Glutamatergic neuron (in vitro differentiated cells): ENCODE measurements around the gene RFNG. TPM values are rescaled to one million over a fixed set of nuclear protein-coding genes. Genes with fewer than 3 reads are reported as not detected.

Experiments used
- DNase-seq: peaks from one replicate; pipeline ENCODE4 v3.0.0; 2022
- H3K27ac Mint-ChIP-seq: one replicate; pipeline ENCODE4 v1.8.0; 2020; ENCODE audit warnings: mild to moderate bottlenecking, mixed read lengths, inconsistent platforms; ENCODE audit not compliant: unreplicated experiment
- H3K27me3 Mint-ChIP-seq: one replicate; pipeline ENCODE4 v1.8.0; 2020; ENCODE audit warnings: mild to moderate bottlenecking, moderate library complexity, mixed read lengths, inconsistent platforms; ENCODE audit not compliant: unreplicated experiment
- H3K36me3 Mint-ChIP-seq: one replicate; pipeline ENCODE4 v1.8.0; 2020; ENCODE audit warnings: mild to moderate bottlenecking, mixed read lengths, inconsistent platforms; ENCODE audit not compliant: unreplicated experiment
- H3K4me1 Mint-ChIP-seq: one replicate; pipeline ENCODE4 v1.8.0; 2020; ENCODE audit warnings: mild to moderate bottlenecking, low read depth, mixed read lengths, inconsistent platforms; ENCODE audit not compliant: unreplicated experiment
- H3K4me3 Mint-ChIP-seq: one replicate; pipeline ENCODE4 v1.8.0; 2020; ENCODE audit warnings: mild to moderate bottlenecking, mixed read lengths, inconsistent platforms; ENCODE audit not compliant: unreplicated experiment
- H3K9me3 Mint-ChIP-seq: one replicate; pipeline ENCODE4 v1.8.0; 2020; ENCODE audit warnings: mild to moderate bottlenecking, moderate library complexity, mixed read lengths, inconsistent platforms; ENCODE audit not compliant: unreplicated experiment
- total RNA-seq: library from RNA; stranded (reverse); fragmentation: NEBNext Ultra II Directional; extraction: Animal tissue kit (Norgen Biotek cat#: 25700); gene quantifications from one replicate; pipeline ENCODE4 v1.2.1, GENCODE V29; 2021; ENCODE audit not compliant: unreplicated experiment
- TF ChIP-seq, protein P1 (sequence below): fragments of 200-600 bp; sonication (generic); IDR thresholded peaks from one replicate; pipeline ENCODE4 v1.5.0; 2021; ENCODE audit not compliant: partially characterized antibody, unreplicated experiment

Gene RFNG
- total RNA-seq, 1 donor from 2014 or later: 50.8 TPM

DNA sequence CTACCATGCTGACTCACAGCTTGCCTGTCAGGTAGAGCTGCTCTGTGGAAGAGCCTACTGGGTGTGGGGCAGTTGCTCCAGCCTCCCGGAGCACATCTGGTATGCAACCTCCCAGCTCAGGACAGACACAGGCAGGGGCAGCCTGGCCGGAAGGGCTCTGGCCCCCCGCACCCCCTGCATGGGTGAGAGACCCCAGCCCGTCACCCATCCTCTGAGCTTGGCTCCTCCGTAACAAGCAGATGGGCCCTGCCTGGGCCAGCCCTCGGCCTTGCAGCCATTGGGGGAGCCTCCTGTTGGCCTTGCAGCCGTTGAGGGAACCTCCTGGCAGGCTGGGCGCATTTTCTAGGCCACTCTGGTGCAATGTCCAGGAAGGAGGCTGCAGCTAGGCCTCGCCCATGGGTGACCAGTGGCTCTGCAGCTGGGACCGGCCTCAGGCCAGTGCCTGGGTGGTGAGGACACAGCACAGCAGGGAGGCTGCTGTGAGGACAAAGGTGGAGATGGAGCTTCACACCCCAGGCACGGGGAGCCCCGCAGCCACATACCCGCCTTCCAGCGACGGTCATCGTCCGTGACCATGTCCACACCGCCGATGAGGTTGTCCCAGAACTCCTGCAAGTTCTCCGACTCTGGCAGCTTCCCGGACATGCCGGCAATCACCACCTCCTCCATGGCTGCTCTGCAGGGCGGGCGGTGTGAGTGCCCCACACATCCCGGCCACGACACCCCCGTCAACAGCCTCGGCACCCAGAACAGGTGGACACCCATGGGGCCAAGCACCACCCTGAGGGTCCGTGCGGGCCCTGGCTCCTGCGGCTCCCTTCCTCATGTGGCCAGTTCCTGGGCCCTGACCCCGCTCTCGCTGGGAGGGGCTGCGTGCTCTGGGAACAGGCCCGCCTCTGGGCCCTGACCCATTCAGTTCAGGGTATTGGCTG, 44.4 kb upstream of the RFNG start:
- TF ChIP-seq, protein P1, sequence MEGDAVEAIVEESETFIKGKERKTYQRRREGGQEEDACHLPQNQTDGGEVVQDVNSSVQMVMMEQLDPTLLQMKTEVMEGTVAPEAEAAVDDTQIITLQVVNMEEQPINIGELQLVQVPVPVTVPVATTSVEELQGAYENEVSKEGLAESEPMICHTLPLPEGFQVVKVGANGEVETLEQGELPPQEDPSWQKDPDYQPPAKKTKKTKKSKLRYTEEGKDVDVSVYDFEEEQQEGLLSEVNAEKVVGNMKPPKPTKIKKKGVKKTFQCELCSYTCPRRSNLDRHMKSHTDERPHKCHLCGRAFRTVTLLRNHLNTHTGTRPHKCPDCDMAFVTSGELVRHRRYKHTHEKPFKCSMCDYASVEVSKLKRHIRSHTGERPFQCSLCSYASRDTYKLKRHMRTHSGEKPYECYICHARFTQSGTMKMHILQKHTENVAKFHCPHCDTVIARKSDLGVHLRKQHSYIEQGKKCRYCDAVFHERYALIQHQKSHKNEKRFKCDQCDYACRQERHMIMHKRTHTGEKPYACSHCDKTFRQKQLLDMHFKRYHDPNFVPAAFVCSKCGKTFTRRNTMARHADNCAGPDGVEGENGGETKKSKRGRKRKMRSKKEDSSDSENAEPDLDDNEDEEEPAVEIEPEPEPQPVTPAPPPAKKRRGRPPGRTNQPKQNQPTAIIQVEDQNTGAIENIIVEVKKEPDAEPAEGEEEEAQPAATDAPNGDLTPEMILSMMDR: no peak
- Mint-ChIP-seq H3K4me1 (peaks cover 3% of the 10 kb centered on the region), H3K27me3 (peaks cover 5% of the 10 kb centered on the region), H3K4me3 (peak overlapping the region; percentile 87), H3K27ac (peak overlapping the region; percentile 28), H3K9me3 (peaks cover 6% of the 10 kb centered on the region), H3K36me3 (no peaks in the 10 kb centered on the region)
- DNase-seq: no peak

DNA sequence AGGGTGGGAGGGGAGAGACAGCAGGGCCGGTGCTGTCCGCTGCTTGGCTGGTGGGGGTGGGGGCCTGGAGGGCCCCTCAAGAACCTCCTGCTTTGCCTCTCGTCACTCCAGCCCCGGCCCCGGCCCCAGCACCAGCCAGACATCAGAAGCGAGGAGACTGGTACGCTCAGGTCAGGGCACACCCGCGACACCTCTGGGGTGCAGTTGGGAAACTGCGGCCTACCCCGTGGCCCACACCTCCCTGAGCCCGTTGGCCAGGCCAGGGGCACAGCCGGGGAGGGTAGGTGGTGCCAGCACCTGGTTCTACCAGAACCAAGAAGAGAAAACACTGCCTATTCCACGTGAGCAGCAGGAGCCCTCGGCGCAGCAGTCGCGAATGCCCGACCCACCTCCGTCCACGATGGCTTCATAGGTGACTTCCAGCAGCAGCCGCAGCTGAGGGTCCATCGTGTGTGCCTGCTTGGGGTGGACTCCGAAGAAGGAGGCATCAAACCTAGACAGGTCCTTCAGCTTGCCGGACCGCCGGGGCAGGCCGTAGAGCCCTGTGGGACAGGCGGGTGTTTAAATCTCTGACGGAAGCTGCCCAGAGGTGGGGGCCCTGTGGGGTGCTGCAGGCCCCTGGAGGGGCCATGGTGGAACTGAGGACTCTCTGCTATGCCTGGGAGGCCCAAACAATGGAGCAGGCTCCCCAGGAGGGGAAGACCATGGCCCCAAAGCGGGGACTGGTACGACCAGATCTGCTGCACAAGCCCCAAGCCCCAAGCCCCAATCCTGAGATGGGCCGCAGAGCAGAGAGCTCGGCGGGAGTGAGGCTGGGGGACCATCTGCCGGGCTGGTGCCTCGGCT, 43.5 kb upstream of the RFNG start:
- no peak for DNase-seq
- Mint-ChIP-seq H3K27ac (no peak overlapping the region), H3K9me3 (peaks cover 6% of the 10 kb centered on the region), H3K27me3 (peaks cover 5% of the 10 kb centered on the region), H3K36me3 (no peaks in the 10 kb centered on the region), H3K4me1 (peaks cover 3% of the 10 kb centered on the region), H3K4me3 (peak overlapping the region; percentile 87)
- TF ChIP-seq, protein P1: no peak

DNA sequence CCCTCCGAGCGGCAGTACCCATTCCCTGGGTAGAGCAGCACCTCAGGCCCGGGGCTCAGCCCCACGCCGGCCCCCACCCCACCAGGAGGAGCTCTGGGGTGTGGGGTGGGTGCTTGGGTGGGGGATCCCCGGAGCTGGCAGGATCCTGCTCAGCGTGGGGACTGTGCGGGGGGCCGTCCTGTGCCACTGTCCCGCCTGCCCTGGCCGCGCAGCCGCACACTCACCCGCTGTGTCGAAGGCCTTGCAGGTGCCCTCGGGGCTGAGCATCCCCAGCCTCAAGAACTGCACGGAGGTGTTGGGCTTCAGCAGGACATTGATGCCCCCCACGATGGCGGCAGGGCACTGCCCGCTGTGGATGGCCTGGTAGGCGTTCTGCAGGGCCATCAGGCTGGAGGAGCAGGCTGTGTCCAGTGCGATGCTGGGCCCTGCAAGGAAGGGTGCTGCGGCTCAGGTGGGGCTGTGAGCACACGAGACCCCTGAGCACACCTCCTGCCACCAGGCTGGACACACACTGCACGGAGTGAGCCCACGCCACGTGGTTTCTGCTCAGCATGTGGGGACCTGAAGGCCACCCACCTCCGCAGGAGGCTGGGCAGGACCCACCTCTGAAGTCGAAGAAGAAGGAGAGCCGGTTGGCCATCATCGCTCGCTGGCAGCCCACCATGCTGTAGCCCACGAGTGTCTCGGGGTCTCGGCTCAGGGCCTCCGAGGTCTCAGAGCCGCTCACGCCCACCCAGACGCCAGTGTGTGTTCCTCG, 41.6 kb upstream of the RFNG start:
- peaks cover 3% of the 10 kb centered on the region for H3K4me1 Mint-ChIP-seq
- H3K27me3 Mint-ChIP-seq: no peaks in the 10 kb centered on the region
- TF ChIP-seq, protein P1: no peak
- no peak for DNase-seq
- H3K4me3 Mint-ChIP-seq: no peak overlapping the region
- H3K36me3 Mint-ChIP-seq: no peaks in the 10 kb centered on the region
- no peak overlapping the region for H3K27ac Mint-ChIP-seq
- H3K9me3 Mint-ChIP-seq: no peaks in the 10 kb centered on the region

DNA sequence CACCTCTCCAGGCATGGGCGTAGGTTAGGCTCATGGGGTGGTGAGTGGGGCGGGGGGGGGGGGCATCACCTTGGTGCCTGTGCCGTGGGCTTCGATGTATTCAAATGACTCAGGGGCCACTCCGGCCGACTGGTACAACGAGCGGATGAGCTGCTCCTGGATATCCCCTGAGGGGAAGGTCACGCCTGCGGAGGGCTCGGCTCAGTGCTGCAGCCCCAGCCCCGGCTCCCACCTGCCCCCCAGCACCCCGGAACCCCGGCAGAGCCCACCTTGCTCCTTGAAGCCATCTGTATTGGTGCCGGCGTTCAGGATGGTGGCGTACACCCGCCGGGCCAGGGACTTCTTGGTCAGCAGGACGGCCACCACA, 41.0 kb upstream of the RFNG start:
- Mint-ChIP-seq H3K27me3 (no peaks in the 10 kb centered on the region), H3K9me3 (no peaks in the 10 kb centered on the region), H3K36me3 (no peaks in the 10 kb centered on the region), H3K27ac (no peak overlapping the region), H3K4me3 (no peak overlapping the region), H3K4me1 (peaks cover 3% of the 10 kb centered on the region)
- TF ChIP-seq, protein P1: no peak
- peak; percentile 12 for DNase-seq
